ENCODE measurements around the gene DTNBP1.

The DTNBP1 gene

GRCh38 chr6:15530411-15530810 is 132.4 kb downstream of the DTNBP1 start:
- DNase-seq, result no peak

GRCh38 chr6:15528870-15529269 is 134.0 kb downstream of the DTNBP1 start:
- DNase-seq, result no peak

GRCh38 chr6:15527838-15528617 is 134.8 kb downstream of the DTNBP1 start:
- DNase-seq, result no peak

GRCh38 chr6:15526212-15526701 is 136.6 kb downstream of the DTNBP1 start:
- no peak for DNase-seq

GRCh38 chr6:15524861-15525401 is 137.9 kb downstream of the DTNBP1 start:
- no peak for DNase-seq

GRCh38 chr6:15523679-15524630 is 138.9 kb downstream of the DTNBP1 start:
- DNase-seq, result no peak

GRCh38 chr6:15522856-15523529 is 139.8 kb downstream of the DTNBP1 start:
- DNase-seq, result no peak

GRCh38 chr6:15522427-15522826 is 140.4 kb downstream of the DTNBP1 start:
- DNase-seq, result no peak

- no peak for DNase-seq
These were observed 140.8 kb downstream of the DTNBP1 start for GRCh38 chr6:15522026-15522425.

- DNase-seq, result no peak
These were observed 141.2 kb downstream of the DTNBP1 start for GRCh38 chr6:15521582-15521981.

GRCh38 chr6:15520626-15521203 is 142.1 kb downstream of the DTNBP1 start:
- DNase-seq, result no peak

GRCh38 chr6:15519681-15520080 is 143.1 kb downstream of the DTNBP1 start:
- DNase-seq, result no peak

- DNase-seq, result no peak
These were observed 143.9 kb downstream of the DTNBP1 start for GRCh38 chr6:15518878-15519277.

- DNase-seq, result peak; percentile 31
These were observed 144.8 kb downstream of the DTNBP1 start for GRCh38 chr6:15518057-15518456.

GRCh38 chr6:15517600-15517999 is 145.2 kb downstream of the DTNBP1 start:
- no peak for DNase-seq

GRCh38 chr6:15516923-15517560 is 145.8 kb downstream of the DTNBP1 start:
- no peak for DNase-seq

GRCh38 chr6:15516378-15516777 is 146.4 kb downstream of the DTNBP1 start:
- DNase-seq, result no peak

- no peak for DNase-seq
These were observed 147.0 kb downstream of the DTNBP1 start for GRCh38 chr6:15515660-15516375.

- DNase-seq, result no peak
These were observed 147.6 kb downstream of the DTNBP1 start for GRCh38 chr6:15515226-15515625.

GRCh38 chr6:15513801-15514711 is 148.8 kb downstream of the DTNBP1 start:
- no peak for DNase-seq

Data from fibroblast of skin of scalp (primary cell).